Ecto neural progenitor cell (in vitro differentiated cells): ENCODE data around the gene DISP2.
A peak's percentile ranks its signal among the peaks of the same experiment; 100 is the strongest.

ENCODE experiments used
- DNase-seq: peaks from one replicate; pipeline ENCODE4 v3.0.0-alpha.2; 2018; ENCODE audit warnings: low spot score

The DISP2 gene

DNA sequence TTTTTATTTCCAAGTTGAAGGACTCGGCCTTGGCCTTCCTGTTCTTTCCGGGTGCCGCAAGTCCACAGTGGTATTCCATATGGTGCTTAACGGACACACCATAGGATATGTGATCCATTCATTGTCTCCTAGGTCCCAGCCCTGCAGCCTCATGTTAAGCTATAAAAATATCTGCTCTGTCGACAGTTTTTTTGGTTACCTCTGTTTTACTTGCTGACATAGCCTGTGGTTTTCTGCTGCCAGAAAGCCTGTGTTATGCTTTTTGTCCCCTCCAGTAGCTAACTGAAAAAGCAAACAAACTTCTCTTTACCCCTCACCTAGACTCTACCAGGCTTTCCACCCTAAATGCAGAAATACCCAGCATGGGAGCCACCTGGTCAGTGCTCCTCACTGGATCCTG lies 29.3 kb upstream of the DISP2 start:
- no peak for DNase-seq

DNA sequence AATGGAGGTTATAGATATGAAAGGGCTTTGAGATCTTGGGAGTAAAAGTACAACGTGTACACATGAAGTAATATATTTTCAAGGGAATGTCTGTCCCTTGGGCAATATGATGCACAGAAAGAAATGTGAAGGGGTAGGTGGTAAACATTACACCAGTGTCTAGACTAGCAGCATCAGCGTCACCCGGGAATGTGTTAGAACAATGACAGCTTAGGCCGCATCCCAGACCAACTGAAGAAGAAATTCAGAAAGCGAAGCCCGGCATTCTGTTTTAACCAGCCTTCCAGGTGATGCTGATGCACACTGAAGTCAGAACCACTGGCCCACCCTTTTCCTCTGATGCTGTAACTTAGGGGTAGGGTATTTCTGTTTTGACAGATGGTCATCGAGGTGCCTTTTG lies 28.2 kb upstream of the DISP2 start:
- no peak for DNase-seq

DNA sequence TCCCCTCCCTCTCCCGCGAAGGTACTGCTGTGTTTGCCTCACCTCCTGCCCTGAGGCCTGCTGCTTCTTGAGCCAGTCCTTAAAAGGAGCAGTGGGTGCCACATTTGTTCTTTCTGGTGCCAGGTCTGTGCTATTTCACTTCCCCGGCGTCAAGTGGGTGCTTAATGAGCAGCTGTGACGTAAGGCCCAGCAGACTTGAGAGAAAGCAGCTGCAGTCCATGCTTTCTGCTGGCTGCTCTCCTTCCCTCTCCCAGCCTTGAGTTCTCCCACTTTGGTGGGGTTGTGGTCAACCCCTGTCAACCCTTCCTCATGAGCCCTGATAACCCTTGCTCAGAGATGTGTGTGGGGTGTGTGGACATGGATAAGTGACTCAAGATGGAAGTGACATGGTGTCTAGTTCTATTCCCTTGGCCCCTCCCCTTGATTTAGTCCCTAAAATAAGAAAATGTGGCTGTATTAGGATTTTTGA lies 27.6 kb upstream of the DISP2 start:
- no peak for DNase-seq

DNA sequence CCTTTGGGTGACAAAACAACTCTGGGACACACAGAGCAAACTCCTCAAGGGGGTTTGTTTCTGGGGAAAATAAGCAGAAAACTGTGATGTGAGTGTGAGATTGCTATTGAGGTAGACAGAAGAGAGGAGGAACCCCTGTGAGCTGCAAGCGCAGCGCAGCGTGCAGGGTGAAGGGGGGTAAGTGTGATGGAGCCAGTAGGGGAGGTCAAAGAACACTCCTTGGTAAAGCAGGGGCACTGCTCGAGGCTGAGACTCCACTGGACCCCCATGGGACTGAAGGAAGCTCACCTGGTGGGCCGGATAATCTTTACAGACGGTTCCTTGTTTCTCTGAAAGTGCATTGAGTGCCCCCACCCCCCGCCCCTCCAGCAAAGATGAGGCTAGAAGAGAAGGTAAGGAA lies 27.0 kb upstream of the DISP2 start:
- DNase-seq: no peak

DNA sequence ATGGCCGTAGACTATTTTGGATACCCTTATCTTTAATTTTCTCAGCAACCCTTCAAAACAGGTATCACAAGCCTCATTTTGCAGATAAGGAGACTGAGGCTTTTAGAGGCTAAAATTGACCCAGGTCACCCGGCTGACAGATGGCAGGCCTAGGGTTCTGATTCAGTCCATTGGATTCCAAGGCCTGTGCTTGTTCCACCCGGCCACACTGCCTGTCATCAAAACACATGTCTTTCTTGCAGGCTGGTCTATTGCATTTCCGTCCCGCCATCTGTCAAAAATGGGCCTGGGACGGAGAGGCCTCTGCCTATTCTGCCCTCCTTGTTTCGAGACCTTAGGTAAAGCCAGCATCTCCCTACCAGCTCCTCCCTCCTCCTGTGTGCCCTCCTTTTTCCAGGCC lies 26.4 kb upstream of the DISP2 start:
- no peak for DNase-seq

DNA sequence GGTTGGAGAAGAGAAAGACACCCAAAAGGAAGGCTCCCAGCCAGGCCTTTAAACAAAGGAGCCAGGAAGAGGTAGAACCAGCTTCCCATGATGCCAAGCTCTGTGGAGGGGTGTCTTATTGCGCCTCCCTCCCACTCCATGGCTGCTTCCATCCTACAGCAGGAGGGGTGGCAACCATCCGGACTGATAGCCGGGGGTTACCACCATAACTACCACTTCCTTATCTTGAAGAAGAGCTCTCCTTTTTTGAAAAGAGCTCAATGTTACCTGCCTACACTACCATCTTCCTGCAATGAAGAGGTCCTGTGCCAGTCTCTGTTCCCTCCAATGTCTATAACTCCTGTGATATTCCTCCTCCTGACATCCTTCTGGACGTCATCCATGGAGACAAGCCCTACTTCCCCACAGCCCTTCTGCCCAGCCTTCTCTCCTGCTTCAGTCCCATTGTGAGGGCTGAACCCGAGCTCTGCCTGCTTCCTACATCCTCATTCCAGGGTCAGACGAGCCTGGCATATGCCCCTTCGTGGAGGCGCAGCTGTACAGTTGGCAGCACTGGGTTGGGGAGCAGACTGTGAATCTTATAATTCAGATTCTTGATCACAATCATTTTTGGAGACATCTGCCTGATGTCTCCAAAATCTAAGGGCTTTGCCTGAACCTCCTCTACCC lies 25.8 kb upstream of the DISP2 start:
- DNase-seq: no peak

DNA sequence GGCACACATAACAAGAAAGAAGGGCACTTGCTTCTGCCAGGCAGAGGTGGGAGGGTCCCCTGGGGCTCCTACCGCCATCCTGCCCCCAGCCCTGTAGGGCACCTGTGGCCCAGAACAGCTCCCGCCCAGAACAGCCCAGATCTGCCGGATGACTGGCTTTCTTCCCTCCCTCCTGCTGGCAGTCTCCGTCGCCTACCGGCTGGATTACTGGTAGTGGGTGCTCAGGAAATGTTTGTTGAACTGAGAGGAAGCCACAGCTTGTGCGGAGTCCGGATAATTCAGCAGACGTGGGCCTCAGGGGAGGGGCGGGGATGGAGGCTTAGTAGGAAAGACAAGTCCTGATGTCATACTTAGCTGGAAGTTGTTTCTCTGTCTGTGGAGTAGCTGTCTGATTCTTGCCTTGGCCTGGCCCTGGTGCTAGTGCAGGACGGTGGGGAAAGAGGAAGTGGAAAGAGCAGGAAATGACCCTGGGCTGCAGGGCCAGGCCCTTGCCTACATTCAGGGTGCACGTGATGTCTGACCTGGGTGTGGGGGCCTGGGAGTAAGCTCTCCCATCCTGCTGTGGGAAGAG lies 24.0 kb upstream of the DISP2 start:
- no peak for DNase-seq

DNA sequence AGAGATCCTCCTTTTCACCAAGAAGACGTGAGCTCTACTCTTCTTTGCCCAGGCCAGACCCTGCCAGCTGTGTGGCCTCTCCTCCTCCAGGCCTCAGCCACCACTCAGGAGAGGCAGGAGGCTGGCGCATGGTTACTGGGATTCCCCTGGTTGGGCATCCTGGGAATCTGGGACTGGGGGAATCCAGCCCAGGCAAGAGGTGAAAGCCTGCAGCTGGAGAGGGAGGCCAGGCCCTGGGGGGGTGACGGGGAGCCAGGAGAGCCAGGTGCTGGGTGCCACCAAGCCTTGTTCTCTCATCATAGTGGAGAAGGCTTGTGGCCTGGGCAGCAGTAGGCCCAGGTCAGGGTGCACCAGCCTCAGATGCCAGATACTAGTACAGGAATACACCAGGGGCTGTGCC lies 23.5 kb upstream of the DISP2 start:
- DNase-seq: no peak

DNA sequence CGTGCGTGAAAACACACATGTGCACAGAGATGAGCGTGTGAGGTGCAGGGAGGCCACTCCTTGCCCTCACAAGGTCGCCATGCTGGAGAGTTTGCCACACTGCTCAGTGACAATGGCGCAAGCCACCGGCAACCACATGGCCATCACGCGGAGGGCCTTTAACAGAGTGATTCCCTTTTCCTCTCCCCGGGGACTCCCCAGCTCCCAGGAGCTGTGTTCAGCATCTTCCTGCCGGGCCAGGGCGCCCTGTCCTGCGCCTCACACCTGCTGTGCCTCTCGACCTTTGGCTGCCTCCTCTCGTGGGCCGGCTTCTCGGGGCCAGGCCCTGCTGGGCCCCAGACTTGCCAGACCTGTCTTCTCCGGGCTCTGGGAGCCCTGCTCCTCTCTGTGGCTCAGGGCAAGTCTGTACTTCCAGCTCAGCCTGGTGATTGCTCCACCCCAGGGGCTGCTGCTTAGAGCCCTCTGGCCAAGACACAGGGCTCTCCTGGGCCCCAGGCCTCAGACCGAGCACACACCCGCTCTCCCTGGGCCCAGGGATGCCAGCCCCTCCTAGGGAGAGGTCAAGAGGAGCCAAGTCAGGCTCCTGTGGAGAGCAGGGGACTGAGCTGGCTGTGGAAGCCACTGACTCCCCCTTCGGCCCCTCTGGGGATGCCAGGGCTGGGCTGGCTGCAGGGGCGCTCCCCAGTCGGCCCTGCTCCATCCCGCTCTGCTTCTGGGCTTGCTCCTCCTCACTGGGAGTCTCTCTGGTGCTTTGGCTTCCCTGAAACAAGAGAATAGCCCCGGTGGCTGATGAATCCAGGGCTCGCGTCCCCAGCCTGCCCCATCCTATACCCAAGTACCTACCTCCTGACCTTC lies 22.9 kb upstream of the DISP2 start:
- DNase-seq: no peak

DNA sequence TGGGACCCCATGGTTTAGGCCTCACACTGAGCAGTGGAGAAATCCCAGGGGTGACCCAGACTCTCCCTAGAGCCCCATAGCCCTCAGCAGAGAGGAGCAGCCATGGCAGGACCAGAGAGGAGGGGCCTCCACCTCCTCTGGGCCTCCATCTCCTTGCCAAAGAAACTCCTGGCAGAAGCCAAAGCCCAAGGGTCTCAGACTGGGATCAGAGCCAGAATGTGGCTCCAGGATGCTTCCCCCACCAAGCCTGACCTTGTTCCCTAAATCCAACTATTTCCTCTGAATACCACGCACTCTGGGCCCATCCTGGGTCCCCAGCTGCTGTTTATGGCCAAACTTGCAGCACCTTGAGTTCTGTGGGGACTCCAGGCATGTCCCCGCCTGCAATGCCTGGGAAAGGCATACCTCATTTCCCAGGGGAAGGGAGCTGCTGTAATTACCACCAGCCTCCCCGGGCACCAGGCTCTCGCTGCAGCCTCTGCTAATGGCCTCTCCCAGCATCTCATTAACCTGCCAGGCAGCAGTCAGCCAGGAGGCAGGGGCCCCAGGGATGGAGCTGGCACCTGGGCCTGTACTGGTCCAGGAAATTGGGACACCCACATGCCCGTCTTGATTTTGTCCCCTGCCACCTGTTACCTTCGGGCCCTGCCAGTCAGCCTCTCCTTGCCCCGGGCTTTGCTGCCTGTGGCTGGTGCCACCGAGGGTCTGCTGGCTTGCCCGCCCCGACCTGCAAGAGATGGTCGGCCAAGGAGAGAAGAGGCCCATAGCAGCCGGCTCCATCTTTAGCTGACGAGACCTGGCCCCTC lies 21.9 kb upstream of the DISP2 start:
- DNase-seq: no peak

DNA sequence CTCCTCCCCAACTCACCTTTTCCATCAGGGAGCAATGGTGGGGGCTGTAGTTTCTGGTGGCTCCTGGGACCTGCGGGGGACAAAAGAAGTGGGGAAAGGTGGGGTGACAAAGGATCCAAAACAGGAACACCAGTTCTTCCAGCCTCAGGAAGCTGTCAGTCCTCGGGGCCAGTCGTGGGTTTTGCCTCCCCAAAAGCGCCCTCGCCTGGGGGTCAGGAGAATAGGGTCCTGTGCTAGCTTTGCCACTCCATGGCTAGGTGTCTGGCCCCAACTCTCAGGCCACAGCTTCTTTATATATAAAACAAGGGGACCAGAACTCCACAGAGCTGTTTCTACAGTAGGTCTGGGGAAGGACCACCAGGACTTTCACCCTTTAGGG lies 21.3 kb upstream of the DISP2 start:
- DNase-seq: no peak

DNA sequence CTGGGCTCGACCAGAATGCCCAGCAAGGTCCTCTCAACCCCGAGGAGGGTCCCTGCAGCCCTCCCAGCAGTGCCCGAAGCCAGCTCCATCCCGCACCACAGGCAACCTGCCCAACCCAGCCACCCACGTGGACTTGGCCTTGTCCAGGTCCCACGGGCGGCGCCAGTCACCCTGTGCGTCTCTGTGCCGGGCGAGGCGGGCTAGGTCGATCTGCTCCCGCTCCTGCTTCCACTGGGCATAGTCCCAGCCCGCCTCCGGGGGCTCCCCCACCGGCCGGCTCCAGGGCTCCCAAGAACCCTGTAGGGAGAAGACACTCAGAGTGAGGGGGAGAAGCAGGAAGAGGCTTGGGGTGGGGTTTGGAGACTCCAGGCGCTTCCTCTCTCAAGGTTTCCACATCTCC lies 20.4 kb upstream of the DISP2 start:
- DNase-seq: no peak

DNA sequence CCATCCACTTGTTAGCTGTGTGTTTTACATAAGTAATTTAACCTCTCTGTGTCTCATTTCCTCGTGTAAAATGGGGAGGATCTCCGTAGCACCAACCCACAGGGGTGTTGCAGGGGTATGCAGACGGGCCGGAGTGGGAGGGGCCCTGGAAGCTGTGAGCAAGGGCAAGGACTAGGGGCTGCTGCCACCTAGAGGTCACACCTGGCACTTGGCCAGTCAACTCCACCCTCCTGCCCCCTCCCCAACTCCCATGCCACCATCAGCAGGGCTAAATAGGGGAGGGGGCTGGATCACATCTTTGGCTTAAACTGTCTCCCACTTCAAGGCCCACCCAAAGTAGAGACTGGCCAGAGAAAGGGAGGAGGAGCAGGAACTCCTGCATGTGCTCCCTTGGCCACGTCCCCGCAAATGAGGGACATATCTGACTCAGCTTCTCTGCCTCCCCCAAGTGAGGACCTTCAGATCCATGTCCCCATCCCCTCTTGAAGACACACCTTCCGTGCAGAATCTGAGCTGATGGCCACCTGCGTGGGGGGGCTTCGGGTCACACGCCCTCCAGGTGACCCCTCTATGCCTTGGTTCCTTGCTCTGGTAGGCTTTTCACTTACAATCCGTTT lies 19.9 kb upstream of the DISP2 start:
- DNase-seq: peak; percentile 88

DNA sequence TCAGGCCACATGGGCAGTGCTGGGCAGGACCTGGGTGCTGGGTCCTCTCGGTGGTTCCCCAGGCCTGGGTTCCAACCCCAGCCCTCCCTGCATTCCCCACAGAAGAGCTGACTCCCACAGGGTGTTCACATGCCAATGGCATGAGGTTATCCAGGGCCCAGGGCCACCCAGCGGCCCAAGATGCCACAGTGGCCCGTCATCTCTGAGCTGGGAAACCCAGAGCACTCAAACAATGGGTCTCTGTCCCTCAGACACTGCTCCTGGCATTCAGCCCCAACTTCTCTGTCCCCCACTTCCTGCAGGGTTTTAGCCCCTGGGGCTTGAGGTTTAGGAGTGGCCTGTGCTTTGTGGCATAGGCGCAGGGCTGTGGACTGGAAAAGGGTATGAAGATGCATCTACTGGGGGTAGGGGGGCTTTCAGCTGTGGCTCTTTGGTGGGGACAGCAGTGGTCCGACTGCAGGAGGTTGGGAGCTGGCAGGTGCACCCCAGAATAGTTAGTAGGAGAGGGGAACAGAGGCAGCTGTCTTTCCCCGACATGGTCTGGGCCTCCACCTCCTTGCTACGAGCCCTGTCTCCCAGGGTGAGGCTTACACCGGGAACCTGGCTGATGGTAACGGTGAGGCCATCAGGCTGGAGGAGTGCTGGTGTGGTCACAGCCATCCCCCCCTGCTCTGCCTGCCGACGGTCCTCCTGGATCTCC lies 18.9 kb upstream of the DISP2 start:
- DNase-seq: no peak

DNA sequence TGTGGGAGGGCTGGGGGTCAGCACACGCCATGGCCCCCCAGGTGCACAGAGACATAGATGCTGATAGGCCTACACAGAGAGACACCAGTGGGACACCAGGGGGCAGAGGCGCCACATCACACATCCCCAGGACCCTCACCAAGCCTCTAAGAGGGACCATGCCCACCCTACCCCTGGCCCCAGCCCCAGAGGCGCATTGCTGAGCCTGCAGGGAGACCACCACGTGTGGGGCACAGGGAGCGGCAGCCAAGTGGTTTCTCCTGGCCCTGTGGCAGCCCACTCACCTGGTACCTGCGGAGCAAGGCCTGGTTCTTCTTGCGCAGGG lies 18.4 kb upstream of the DISP2 start:
- DNase-seq: no peak

DNA sequence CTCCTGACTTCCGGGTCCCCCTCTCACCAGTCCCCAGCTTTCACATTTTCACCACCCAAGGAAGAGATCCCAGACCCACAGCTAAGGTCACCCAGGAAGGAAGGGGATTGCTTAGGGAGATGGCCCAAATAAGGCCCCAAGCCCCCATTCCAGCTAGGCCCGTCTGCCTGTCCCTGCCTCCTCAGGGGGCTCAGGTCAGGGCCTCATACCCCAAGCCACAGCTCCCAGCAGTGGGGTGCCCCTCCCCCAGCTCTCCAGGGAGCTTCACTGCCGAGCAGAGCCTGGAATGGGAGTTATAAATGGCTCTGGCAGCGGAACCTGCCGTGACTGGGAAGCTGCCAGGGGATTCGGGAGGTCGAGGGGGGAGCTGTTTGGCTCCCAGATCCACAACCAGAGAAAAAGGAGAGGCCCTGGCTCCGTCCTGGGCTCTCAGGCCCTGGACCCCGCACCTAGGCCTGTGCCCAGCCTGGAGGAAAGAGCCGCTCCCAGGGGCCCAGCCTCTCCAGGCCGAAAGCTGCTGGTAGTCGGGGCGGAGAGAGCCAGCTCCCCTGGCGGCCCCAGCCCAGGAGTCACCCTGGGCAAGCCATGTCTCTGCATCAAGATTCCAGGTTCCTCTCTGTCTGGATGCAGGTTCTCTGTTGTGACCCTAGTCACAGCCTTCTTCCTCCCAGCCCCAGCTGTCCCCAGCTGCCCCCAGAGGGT lies 17.8 kb upstream of the DISP2 start:
- DNase-seq: no peak

DNA sequence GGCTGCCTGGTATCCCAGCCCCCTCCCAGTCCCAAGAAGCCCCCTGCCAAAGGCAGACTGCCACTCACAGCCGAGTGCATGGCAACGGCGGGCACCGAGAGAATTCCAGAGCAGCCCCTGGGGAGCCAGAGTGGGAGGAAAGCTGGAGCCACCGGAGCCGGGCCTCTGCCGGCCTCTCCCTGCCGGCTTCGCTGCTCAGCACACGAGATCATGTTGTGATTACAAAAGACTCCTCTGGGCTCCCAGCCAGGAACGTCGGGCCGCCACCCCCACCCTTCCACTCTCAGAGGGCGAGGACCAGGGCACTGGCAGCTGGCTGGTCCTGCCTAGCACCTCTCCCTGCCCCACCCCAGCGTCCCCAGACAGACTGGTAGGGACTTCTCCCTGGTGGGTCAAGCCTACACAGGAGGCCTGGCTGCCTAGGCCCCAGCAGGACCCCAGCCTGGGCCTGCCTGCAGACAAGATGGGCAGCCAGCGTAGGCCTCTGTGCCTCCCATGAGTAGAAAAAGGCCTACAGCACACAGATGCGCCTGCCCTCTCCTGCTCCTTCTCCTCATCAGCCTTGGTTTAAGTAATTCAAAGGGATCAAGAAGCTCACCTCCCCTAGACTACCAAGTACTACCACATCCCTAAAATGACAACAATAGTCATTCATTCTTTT lies 17.1 kb upstream of the DISP2 start, which contains the start of gene CCDC9B:
Gene CCDC9B, minus strand, starts transcription at position 200 of the 661 bp plus-strand sequence. Its CDS starts 120 bp downstream, at position 80.
- DNase-seq: no peak

DNA sequence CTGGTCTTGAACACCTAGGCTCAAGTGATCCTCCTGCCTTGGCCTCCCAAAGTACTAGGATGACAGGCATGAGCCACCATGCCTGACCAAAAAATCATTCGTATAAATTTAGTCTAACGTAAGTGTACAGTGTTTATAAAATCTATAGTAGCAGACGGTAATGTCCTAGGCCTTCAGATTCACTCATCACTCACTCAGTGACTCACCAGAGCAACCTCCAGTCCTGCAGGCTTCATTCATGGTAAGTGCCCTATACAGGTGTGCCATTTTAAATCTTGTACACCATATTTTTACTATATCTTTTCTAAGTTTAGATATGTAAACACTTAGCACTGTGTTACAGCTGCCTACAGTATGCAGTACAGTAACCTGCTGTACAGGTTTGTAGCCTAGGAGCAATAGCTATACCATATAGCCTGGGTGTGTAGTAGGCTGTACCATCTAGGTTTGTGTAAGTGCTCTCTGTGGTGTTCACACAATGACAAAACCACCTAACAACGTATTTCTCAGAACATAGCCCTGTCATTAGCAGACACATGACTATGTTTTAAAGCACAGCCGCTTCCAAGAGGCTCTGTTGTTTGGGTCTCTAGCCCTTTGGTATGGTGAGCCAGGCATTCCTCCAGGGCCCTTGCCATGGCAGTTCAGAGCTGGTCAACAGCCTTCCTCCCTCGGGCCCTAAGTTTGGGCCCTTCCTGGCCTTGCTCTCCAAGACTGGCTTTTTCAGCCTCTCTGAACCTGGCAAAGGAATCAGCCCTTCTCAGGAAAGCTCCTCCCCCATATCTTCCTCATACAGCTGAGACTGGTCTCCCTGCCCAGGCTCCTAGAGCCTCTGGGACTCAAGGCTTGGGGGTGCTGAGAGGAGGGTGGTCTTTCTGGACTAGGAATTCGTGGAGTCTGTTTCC lies 15.4 kb upstream of the DISP2 start:
- DNase-seq: no peak

DNA sequence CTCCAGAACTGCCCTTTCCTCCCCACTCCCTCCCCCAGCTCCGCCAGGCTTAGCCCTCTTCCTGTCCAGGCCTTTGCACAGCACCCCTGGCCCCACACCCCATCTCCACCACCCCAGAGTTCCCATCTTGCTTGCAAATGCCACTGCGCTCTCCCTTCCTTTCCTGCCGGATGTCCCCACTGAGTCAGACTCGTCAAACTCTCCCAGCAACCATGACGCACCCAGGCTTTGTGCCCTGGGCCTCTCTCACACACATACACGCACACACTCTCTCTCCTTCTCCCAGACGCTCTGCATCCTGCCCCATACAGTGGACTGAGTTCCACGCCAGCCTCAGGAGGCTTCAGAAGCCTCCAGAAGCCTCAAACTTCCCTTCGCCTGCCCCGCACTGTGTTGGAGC lies 14.5 kb upstream of the DISP2 start:
- DNase-seq: no peak
